Measurements from ENCODE around the gene COL4A4. TPM values are rescaled to one million over a fixed set of nuclear protein-coding genes. Genes with fewer than 3 reads are reported as not detected.

COL4A4 gene
- total RNA-seq, 2 experiments from 2014 or later = 0.06 to 0.15 TPM

Other genes starting within 250 kb of the COL4A4 start
- not detected for gene COL4A3, start 419 bp upstream of the COL4A4 start, total RNA-seq
- 10 to 100 TPM; 64.5 to 79.4 TPM for gene MFF, start 161.0 kb upstream of the COL4A4 start, total RNA-seq
- gene TM4SF20, start 215.1 kb upstream of the COL4A4 start, total RNA-seq = not detected
- not detected for gene SCYGR1, start 223.7 kb upstream of the COL4A4 start, total RNA-seq

All from activated CD4-positive, alpha-beta T cell treated with anti-CD3 and anti-CD28 coated beads, Interleukin-2, amount 10 ng/mL, durations not matched to agents 7 days and 5 days (primary cell).